GM18511 (cell line): ENCODE data around the gene FPR3.
"Not testable (repeated sequence)": the region's sequence is repeated elsewhere in the genome, so short reads cannot be mapped to it uniquely, and the experiment has no call there.

Experiments
- ATAC-seq: cut with Tn5 transposase; IDR thresholded peaks from one replicate; pipeline ENCODE4 v1.9.1; 2021; ENCODE audit warnings: mild to moderate bottlenecking, moderate library complexity; ENCODE audit not compliant: unreplicated experiment

Gene FPR3

GRCh38 chr19:51794885-51795490 lies at the start of gene FPR3:
Gene FPR3, plus strand, starts transcription at chr19:51795157. Its CDS starts 28,592 bp downstream, at chr19:51823749.
- no peak for ATAC-seq

- ATAC-seq = no peak
Observed at GRCh38 chr19:51746731-51747130, 48.2 kb upstream of the FPR3 start.

- no peak for ATAC-seq
Observed at GRCh38 chr19:51749979-51750378, 45.0 kb upstream of the FPR3 start.

DNA sequence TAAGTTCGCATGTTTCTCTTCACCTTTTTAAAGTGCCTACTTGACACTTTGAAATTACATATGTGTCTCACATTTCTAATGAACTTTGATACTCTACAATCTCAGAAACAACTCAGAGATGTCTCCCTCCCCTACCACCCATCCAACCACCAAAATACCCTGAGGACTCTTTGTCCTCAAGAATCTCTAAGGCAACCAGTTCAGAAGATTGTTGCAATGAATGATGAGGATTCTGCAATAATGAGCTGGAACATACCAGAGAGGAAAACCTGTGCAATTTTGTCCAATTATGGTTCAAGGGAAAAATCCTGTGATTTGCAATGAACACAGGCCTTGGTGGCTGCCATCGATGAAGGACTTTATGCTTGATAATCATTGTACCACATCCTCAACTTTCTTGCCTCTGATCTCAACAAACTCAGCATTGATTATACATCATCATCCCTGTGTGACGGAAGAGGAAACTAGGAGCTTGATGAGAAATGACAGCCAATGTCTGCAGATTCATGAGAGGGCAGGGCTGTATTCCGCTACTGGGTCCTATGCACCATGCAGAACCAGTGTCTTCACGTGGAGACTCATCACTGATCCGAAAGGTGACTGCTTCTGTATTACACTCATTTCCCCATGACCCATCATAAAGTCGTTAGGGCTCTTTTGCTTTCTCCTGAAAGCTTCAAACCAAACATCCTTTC lies 44.4 kb upstream of the FPR3 start:
- no peak for ATAC-seq

- no peak for ATAC-seq
Observed at GRCh38 chr19:51751655-51752054, 43.3 kb upstream of the FPR3 start, which contains the start of gene FPR1. Gene FPR1, minus strand, starts transcription at chr19:51751878. Its CDS starts 4,884 bp downstream, at chr19:51746994.

DNA sequence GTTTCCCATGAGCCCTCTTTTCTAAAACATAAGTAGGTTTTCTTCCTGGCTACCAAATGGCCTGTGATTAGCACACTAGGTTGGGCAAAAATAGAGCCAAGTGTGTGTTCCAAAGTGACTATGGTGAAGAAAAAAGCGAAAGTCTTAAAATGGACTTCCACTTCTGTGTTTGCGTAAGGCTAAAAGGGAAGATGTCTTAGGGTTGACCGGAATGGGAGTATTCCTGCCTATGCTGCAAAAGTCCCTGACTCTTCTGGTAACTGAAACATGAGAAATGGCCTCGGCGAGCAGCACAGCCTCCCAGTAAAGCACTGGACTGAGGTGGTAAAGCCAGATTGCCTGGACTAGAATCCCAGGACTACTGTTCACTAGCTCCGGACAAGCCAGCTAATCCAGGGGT lies 40.8 kb upstream of the FPR3 start:
- ATAC-seq = no peak

DNA sequence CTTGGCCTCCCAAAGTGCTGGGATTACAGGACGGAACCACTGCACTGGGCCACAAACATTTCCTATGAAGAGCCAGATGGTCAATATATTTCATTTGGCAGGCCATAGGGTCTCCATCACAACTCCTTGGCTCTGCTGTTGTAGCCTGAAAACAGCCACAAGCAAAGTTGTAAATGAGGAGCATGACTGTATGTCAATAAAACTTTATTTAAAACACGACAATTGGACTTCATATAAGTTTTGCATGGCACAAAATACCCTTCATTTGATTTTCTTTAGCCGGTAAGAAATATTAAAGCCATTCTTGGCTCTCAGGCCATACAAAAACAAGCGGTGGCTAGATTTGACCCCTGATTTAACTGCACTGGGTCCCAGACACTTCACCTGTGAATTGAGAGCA lies 40.2 kb upstream of the FPR3 start:
- no peak for ATAC-seq

DNA sequence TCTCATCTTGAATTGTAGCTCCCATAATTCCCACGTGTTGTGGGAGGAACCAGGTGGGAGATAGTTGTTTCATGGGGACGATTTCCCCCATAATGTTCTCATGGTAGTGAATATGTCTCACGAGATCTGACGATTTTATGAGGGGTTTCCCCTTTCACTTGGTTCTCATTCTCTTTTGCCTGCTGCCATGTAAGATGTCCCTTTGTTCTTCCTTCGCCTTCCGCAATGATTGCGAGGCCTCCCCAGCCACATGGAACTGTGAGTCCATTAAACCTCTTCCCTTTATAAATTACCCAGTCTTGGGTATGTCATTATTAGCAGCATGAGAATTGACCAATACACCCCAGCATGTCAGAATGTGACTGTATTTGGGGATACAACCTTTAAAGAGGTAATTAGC lies 39.4 kb upstream of the FPR3 start:
- ATAC-seq = no peak

GRCh38 chr19:51760697-51761356 lies 34.1 kb upstream of the FPR3 start, which contains the start of gene FPR2:
Gene FPR2, plus strand, starts transcription at chr19:51761180. Its CDS starts 7,479 bp downstream, at chr19:51768659.
- ATAC-seq = no peak

DNA sequence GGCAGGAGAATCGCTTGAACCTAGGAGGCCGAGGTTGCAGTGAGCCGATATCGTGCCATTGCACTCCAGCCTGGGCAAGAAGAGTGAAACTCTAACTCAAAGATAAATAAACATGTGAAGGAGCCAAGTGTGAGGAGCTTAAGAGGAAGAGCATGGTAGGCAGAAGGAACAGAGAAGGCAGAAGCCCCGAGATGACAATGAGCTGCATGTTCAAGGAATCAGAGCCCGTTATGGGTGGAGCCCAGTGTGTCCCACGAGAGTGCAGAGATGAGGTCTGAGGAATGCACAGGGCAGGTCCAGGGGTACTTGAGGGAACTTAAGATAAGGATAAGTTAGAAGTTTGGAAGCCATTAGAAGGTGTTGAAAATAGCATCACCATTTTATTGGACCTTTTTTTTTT lies 33.3 kb upstream of the FPR3 start:
- ATAC-seq = no peak

DNA sequence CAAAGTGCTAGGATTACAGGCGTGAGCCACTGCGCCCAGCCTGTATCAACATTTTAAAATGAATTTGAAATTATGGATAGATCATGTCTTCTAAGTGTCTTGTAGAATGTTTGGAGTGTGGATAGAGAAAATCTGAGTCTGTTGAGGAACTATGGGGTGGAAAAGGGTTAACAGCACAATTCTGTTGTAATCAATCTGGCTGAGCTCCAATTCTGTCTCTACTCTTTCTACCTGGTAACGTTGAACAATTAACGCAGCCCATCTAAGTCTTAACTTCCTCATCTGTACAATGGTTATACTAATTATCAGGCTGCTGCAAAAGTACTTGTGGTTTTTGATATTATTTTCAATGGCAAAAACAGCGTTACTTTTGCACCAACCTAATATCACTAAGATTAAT lies 29.9 kb upstream of the FPR3 start:
- no peak for ATAC-seq

DNA sequence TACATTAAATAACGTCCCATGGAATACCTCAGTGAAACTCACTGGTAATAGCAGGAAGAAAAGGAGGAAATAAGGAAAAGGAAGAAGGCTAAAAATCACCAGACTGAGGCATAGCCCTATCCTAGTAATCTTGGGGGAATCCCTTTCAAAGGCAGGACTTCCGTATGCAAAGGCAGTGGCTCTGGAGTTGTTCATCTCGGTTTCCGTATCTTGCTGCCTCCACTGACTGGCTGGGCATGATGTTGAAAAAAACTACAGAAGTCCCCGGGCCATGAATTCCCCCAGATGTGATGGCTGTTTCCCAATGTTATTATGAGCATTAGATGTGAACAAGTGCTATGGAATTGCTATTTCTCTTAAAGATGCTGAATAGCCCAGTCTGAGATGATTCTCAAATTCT lies 28.5 kb upstream of the FPR3 start:
- ATAC-seq = no peak

DNA sequence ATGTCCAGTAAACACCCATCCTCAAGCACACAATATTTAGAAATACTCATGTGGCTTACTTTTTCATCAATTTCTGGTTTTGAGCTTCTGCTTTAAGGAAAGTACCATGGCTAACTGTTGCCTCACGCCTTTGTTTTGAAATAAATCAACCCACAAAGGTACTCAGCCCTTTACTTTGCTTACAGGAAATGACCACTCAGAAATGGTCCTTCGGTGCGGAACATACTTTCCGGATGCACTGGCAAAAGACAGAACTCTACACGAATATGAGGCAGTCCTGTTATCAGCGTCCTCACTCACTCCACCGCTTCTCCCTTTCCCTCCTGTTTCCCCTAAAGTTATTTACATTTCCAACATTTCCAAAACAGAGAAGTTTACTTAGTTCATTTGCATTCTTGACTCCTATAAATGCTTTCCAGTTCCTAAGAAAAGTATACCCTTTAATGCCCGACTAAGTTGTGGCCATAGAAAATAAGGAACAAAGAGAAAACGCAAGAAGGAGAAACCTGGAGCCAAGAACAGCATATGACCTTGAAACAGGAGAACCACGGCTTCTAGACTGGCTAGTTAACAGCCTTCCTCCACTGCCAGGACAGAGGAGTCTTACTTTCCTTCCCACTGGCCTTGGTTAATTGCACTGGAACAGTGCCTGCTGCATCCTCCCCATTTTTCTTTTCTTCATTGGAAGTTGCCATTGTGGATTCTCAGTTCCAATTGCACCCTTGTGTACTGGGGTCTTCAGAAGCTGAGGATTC lies 23.4 kb upstream of the FPR3 start:
- ATAC-seq = no peak

GRCh38 chr19:51772977-51773376 lies 22.0 kb upstream of the FPR3 start:
- ATAC-seq = no peak

- ATAC-seq = not testable (repeated sequence)
Observed at GRCh38 chr19:51776561-51776960, 18.4 kb upstream of the FPR3 start.

GRCh38 chr19:51777570-51778462 lies 17.1 kb upstream of the FPR3 start:
- ATAC-seq = no peak

- no peak for ATAC-seq
Observed at GRCh38 chr19:51779181-51779580, 15.8 kb upstream of the FPR3 start.

DNA sequence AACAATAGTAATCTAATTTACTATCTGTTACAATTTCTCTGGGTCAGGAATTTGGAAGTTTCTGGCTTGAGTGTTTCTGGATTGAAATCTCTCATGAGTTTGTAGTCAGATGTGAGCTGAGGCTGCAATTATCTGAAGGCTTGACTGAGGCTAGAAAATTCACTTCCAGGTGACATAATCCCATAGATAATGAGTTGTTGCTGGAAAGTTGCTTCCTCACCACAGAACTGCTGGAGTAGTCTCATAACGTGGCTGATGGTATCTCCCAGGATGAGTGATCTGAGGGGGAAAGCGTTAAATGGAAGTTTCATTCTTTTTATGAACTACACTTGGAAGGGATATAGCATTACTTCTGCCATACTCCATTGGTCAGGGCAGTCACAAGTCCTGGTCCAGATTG lies 15.3 kb upstream of the FPR3 start:
- ATAC-seq = no peak

DNA sequence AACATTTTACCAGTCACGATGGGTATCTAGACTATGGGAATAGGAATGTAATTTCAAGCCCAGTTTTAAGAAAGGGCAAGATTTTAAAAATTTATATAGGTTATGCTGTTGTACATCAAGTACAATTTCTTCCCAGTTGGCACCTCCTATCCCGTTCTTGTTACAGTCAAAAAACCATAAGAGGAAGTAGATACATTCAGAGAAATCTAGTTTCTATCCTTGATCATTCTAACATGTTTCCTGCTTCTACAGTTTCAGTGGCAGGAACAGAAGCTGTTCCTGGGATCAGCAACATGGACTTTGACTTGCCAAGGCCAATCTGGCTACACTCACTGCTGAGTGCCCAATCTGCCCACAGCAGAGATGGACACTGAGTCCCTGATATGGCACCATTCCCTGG lies 14.7 kb upstream of the FPR3 start:
- no peak for ATAC-seq

DNA sequence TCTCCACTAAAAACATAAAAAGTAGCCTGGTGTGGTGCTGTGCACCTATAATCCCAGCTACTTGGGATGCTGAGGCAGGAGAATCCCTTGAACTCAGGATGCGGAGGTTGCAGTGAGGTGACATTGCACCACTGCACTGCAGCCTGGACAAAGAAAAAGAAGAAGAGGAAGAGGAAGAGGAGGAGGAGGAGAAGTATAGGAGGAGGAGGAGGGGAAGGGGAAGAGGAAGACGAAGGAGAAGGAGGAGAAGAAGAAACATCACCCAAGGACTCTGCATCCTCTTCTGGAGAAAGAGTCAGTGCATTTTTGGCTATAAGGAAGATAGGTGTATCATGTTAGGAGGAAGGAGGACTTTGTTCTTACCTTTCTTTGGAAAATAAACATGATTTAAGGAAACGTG lies 13.0 kb upstream of the FPR3 start:
- no peak for ATAC-seq
